H1 (cell line): Measurements from ENCODE around the gene TPD52L3. TPM values are rescaled to one million over a fixed set of nuclear protein-coding genes. Genes with fewer than 3 reads are reported as not detected.

Experiments
- CTCF ChIA-PET: fragments of 300-600 bp; sonication (Branson Sonifier 250); formaldehyde crosslinking; loops from one replicate; lab custom pipeline; 2021; ENCODE audit not compliant: partially characterized antibody; lab: Charles Lee
- POLR2A ChIA-PET: fragments of 300-600 bp; sonication (Branson Sonifier 250); formaldehyde crosslinking; loops from one replicate; lab custom pipeline; 2021; ENCODE audit warnings: inconsistent platforms; ENCODE audit not compliant: partially characterized antibody; lab: Charles Lee
- DNase-seq, 2 experiments: peaks; one replicate each; pipeline versions ENCODE4 v3.0.0 to v3.0.0-alpha.2; 2010 to 2022; ENCODE audit warnings: low spot score in 2 of 2, low read depth in 1 of 2, mixed read lengths in 1 of 2
- FAIRE-seq: peaks from 2 replicates; lab custom pipeline; 2011; peaks lifted over from hg19 to GRCh38; lab: Jason Lieb, UNC
- H2AFZ ChIP-seq: 2 replicates; pipeline ENCODE4 v1.8.1; 2012; ENCODE audit warnings: low read length, inconsistent platforms
- H2AK5ac ChIP-seq: 2 replicates; pipeline ENCODE4 v1.6.1; 2013; ENCODE audit warnings: low read depth, low read length
- H2BK120ac ChIP-seq: replicated peaks from 2 replicates; pipeline ENCODE3; 2013; ENCODE audit warnings: low read depth, low read length, inconsistent platforms
- H2BK12ac ChIP-seq: 2 replicates; pipeline ENCODE4 v1.6.1; 2013; ENCODE audit warnings: low read depth, low read length
- H2BK15ac ChIP-seq: 2 replicates; pipeline ENCODE4 v1.6.1; 2013; ENCODE audit warnings: low read length
- H2BK20ac ChIP-seq: 2 replicates; pipeline ENCODE4 v1.6.1; 2013; ENCODE audit warnings: low read length
- H2BK5ac ChIP-seq: 2 replicates; pipeline ENCODE4 v1.6.1; 2013; ENCODE audit warnings: low read depth, low read length
- H3K14ac ChIP-seq: 2 replicates; pipeline ENCODE4 v1.6.1; 2013; ENCODE audit warnings: inconsistent platforms; ENCODE audit not compliant: insufficient read length
- H3K18ac ChIP-seq: 2 replicates; pipeline ENCODE4 v1.6.1; 2013; ENCODE audit warnings: low read length; ENCODE audit errors: extremely low read depth
- H3K23ac ChIP-seq: 2 replicates; pipeline ENCODE4 v1.6.1; 2013; ENCODE audit warnings: inconsistent platforms; ENCODE audit not compliant: insufficient read length
- H3K23me2 ChIP-seq: 2 replicates; pipeline ENCODE4 v1.6.1; 2013; ENCODE audit warnings: low read depth, low read length
- H3K27ac ChIP-seq: 2 replicates; pipeline ENCODE4 v1.6.1; 2011; ENCODE audit warnings: low read depth, low read length, inconsistent platforms
- H3K27me3 ChIP-seq, 4 experiments: replicated peaks in 1 of 4; 1 replicate in 1 of 4; 2 replicates in 3 of 4; pipeline versions ENCODE4 v1.6.1 to v1.8.1; 2011 to 2013; ENCODE audit warnings: low read length in 3 of 4, mild to moderate bottlenecking in 3 of 4, inconsistent platforms in 2 of 4, mixed read lengths in 2 of 4, moderate library complexity in 1 of 4; ENCODE audit not compliant: control insufficient read depth in 3 of 4, insufficient read depth in 3 of 4; ENCODE audit errors: extremely low read depth in 1 of 4
- H3K36me3 ChIP-seq, 4 experiments: 2 replicates each; pipeline versions ENCODE4 v1.6.1 to v1.8.1; 2011 to 2013; ENCODE audit warnings: mild to moderate bottlenecking in 4 of 4, low read length in 3 of 4, moderate library complexity in 2 of 4, control low read depth in 1 of 4, inconsistent platforms in 1 of 4; ENCODE audit not compliant: insufficient read depth in 4 of 4, control insufficient read depth in 2 of 4
- H3K4ac ChIP-seq: replicated peaks from 2 replicates; pipeline ENCODE3; 2013; ENCODE audit warnings: low read length, low read depth, mixed read lengths, inconsistent platforms; ENCODE audit not compliant: insufficient read length
- H3K4me1 ChIP-seq, 4 experiments: replicated peaks in 1 of 4; 1 replicate in 1 of 4; 2 replicates in 3 of 4; pipeline versions ENCODE4 v1.6.1 to v1.8.1; 2011 to 2013; ENCODE audit warnings: low read length in 3 of 4, inconsistent platforms in 2 of 4, mixed read lengths in 1 of 4; ENCODE audit not compliant: insufficient read depth in 4 of 4, control insufficient read depth in 3 of 4
- H3K4me2 ChIP-seq, 2 experiments: 2 replicates each; pipeline versions ENCODE4 v1.6.1 to v1.8.1; 2011 to 2013; ENCODE audit warnings: low read depth in 2 of 2, low read length in 2 of 2, control low read depth in 1 of 2, inconsistent platforms in 1 of 2, mild to moderate bottlenecking in 1 of 2; ENCODE audit not compliant: insufficient read depth in 1 of 2
- H3K4me3 ChIP-seq, 4 experiments: fragments of 200-600, 300-600 bp in 1 of 4; sonication (generic), shearing (Covaris generic), sonication (Bioruptor Twin) in 1 of 4; 2 replicates each; pipeline versions ENCODE4 v1.5.1 to v1.8.1; 2011 to 2016; ENCODE audit warnings: low read length in 4 of 4, low read depth in 3 of 4, control low read depth in 2 of 4, inconsistent platforms in 2 of 4, mild to moderate bottlenecking in 2 of 4, mixed read lengths in 1 of 4, moderate library complexity in 1 of 4; ENCODE audit not compliant: insufficient read depth in 2 of 4; ENCODE audit errors: extremely low read depth in 1 of 4
- H3K56ac ChIP-seq: replicated peaks from 2 replicates; pipeline ENCODE3; 2013; ENCODE audit warnings: low read depth, mild to moderate bottlenecking, mixed read lengths, low read length, inconsistent platforms; ENCODE audit not compliant: insufficient read length
- H3K79me1 ChIP-seq: 2 replicates; pipeline ENCODE4 v1.6.1; 2013; ENCODE audit warnings: low read depth, low read length, control low read depth
- H3K79me2 ChIP-seq, 2 experiments: 2 replicates each; pipeline versions ENCODE4 v1.6.1 to v1.8.1; 2012 to 2013; ENCODE audit warnings: low read length in 2 of 2, mild to moderate bottlenecking in 2 of 2, inconsistent platforms in 1 of 2; ENCODE audit not compliant: insufficient read depth in 2 of 2, control insufficient read depth in 1 of 2
- H3K9ac ChIP-seq, 4 experiments: replicated peaks in 1 of 4; 1 replicate in 1 of 4; 2 replicates in 3 of 4; pipeline versions ENCODE4 v1.6.1 to v1.8.1; 2011 to 2013; ENCODE audit warnings: low read depth in 3 of 4, low read length in 3 of 4, control low read depth in 2 of 4, mild to moderate bottlenecking in 2 of 4, moderate library complexity in 2 of 4, inconsistent platforms in 1 of 4; ENCODE audit errors: extremely low read depth in 1 of 4
- H3K9me3 ChIP-seq, 2 experiments: 2 replicates each; pipeline versions ENCODE4 v1.6.1 to v1.8.1; 2012 to 2013; ENCODE audit warnings: mild to moderate bottlenecking in 2 of 2, moderate library complexity in 2 of 2, control low read depth in 1 of 2, inconsistent platforms in 1 of 2, low read depth in 1 of 2, low read length in 1 of 2, mixed read lengths in 1 of 2; ENCODE audit not compliant: insufficient read depth in 2 of 2
- H4K20me1 ChIP-seq, 2 experiments: replicated peaks in 1 of 2; 2 replicates each; pipeline versions ENCODE3 to v1.8.1; 2011 to 2013; ENCODE audit warnings: inconsistent platforms in 2 of 2, low read length in 2 of 2, mild to moderate bottlenecking in 1 of 2; ENCODE audit not compliant: insufficient read depth in 2 of 2, control insufficient read depth in 1 of 2
- H4K5ac ChIP-seq: 2 replicates; pipeline ENCODE4 v1.6.1; 2013; ENCODE audit warnings: low read length, low read depth, mixed read lengths, inconsistent platforms; ENCODE audit not compliant: insufficient read length
- H4K8ac ChIP-seq: 2 replicates; pipeline ENCODE4 v1.8.0; 2013; ENCODE audit warnings: mild to moderate bottlenecking, moderate library complexity, low read length, inconsistent platforms; ENCODE audit not compliant: insufficient read depth; ENCODE audit errors: extremely low read depth
- H4K91ac ChIP-seq: replicated peaks from 2 replicates; pipeline ENCODE3; 2013; ENCODE audit warnings: low read length, mixed read lengths, inconsistent platforms; ENCODE audit not compliant: insufficient read length
- E2F6 ChIP-seq: IDR thresholded peaks from 2 replicates; pipeline ENCODE4 v1.6.1; 2012; ENCODE audit warnings: inconsistent platforms
- MAFK ChIP-seq: IDR thresholded peaks from 2 replicates; pipeline ENCODE4 v1.6.1; 2012; ENCODE audit warnings: low read depth, mild to moderate bottlenecking, improper control_type of control experiment, low read length
- USF2 ChIP-seq: IDR thresholded peaks from 2 replicates; pipeline ENCODE4 v1.6.1; 2011; ENCODE audit warnings: low read length, improper control_type of control experiment
- WGBS, 2 experiments: shearing (Covaris generic) in 1 of 2; methylation state at CpG; one replicate each; pipeline versions ENCODE4 v1.1.6 to v1.1.7; 2013 to 2015; ENCODE audit warnings: low lambda C conversion rate in 2 of 2, mixed read lengths in 2 of 2, inconsistent platforms in 1 of 2, low coverage in 1 of 2, missing lambda C conversion rate in 1 of 2; ENCODE audit not compliant: insufficient replicate concordance in 2 of 2, insufficient coverage in 1 of 2, insufficient read length in 1 of 2; ENCODE audit errors: extremely low coverage in 1 of 2, missing lambda C conversion rate in 1 of 2; 5-methylcytosine and 5-hydroxymethylcytosine counted together
- long read RNA-seq, 2 experiments: library from RNA in 1 of 2; library from capped mRNA in 1 of 2; stranded (forward); transcript quantifications; one replicate each; pipeline ENCODE4 v2.0.0, GENCODE V29; 2021; ENCODE audit warnings: inconsistent platforms in 1 of 2
- polyA minus RNA-seq, 3 experiments: library from RNA; depleted of rRNA, polyadenylated mRNA; stranded (reverse); fragments of >200 nt; gene quantifications; 1 replicate in 2 of 3; 2 replicates in 1 of 3; pipeline ENCODE4 v1.2.3, GENCODE V29; 2011
- polyA plus RNA-seq, 7 experiments: library from polyadenylated mRNA; depleted of rRNA in 3 of 7; stranded (reverse) in 5 of 7; unstranded in 2 of 7; fragments of >200 nt in 5 of 7; fragments of 200-250 nt in 2 of 7; gene quantifications; 1 replicate in 5 of 7; 2 replicates in 1 of 7; 4 replicates in 1 of 7; pipeline versions ENCODE4 v1.2.1 to v1.2.3, GENCODE V29; 2011 to 2013; ENCODE audit warnings: missing spikeins in 2 of 7, mixed read lengths in 2 of 7
- total RNA-seq: library from RNA; stranded (reverse); fragmentation: NEBNext Ultra II Directional; extraction: Animal tissue kit (Norgen Biotek cat#: 25700); gene quantifications from 2 replicates; pipeline ENCODE4 v1.2.1, GENCODE V29; 2021

Gene TPD52L3
- total RNA-seq (not detected in 2 replicates), polyA plus RNA-seq (2011; rRNA removed) (not detected in 2 replicates), polyA minus RNA-seq (2011; rRNA and poly(A)+ RNA removed) (not detected in 2 replicates)
- polyA plus RNA-seq (2011; cell fraction: cytosol; rRNA removed), result not detected
- polyA plus RNA-seq (2011; cell fraction: nucleus; rRNA removed), result not detected
- polyA plus RNA-seq (2012, experiment 1 of 2), result not detected in 4 replicates
- not detected for polyA plus RNA-seq (2012, experiment 2 of 2)
- polyA plus RNA-seq (2013, experiment 1 of 2), result not detected
- polyA plus RNA-seq (2013, experiment 2 of 2), result not detected
- not detected for polyA minus RNA-seq (2011; cell fraction: cytosol; rRNA and poly(A)+ RNA removed)
- not detected for polyA minus RNA-seq (2011; cell fraction: nucleus; rRNA and poly(A)+ RNA removed)
- long read RNA-seq, experiment 1, result 0 reads
- long read RNA-seq, experiment 2, result 0 reads

GRCh38 chr9:6328103-6328502, at the start of gene TPD52L3:
Gene TPD52L3, plus strand, starts transcription at chr9:6328375. Its CDS starts 221 bp downstream, at chr9:6328596.
- H2AFZ ChIP-seq, result 0 out of 2 replicates have a peak within 1 kb of the TSS, but pooled peaks have one; percentile 45
- H3K4ac ChIP-seq, result no peak within 1 kb of the TSS
- CTCF ChIA-PET, result interaction anchor here (0.6 to 1.9 kb wide), 4 partner anchors 22 to 181 kb away, joined by 3 to 4 read pairs (median 3); no protein-coding TSS in a partner anchor

More at GRCh38 chr9:6328103-6328502, at the start of gene TPD52L3:
- DNase-seq, result no peak
- Histone ChIP-seq H2BK15ac (no peak within 1 kb of the TSS), H3K27me3 (no peaks in the 10 kb centered on the region), H3K14ac (no peak within 1 kb of the TSS), H3K18ac (no peak within 1 kb of the TSS), H3K27ac (no peak within 1 kb of the TSS), H3K9me3 (no peaks in the 10 kb centered on the region), H3K4me1 (no peaks in the 10 kb centered on the region), H4K5ac (no peak within 1 kb of the TSS), H2BK12ac (no peak within 1 kb of the TSS), H3K4me3 (no peak within 1 kb of the TSS), H3K79me1 (no peaks in the 10 kb centered on the region), H3K9ac (no peak within 1 kb of the TSS), H3K79me2 (no peaks in the 10 kb centered on the region), H2AK5ac (no peak within 1 kb of the TSS), H3K23ac (no peak within 1 kb of the TSS), H3K56ac (no peak within 1 kb of the TSS), H4K8ac (no peak within 1 kb of the TSS), H2BK120ac (no peak within 1 kb of the TSS), H3K36me3 (no peaks in the 10 kb centered on the region), H2BK20ac (no peak within 1 kb of the TSS), H2BK5ac (no peak within 1 kb of the TSS), H4K20me1 (no peaks in the 10 kb centered on the region), H4K91ac (no peak within 1 kb of the TSS), H3K4me2 (no peak within 1 kb of the TSS), H3K23me2 (no peaks in the 10 kb centered on the region)
- TF ChIP-seq USF2 (no peak), E2F6 (peak; percentile 80), MAFK (no peak)
- no peak for FAIRE-seq
- POLR2A ChIA-PET, result no interaction called here
- WGBS, 2 experiments, result 94% methylated on average over 16 of the region's 16 CpGs; no CpG with 5 or more reads in 1 of the 2 experiments
